HepG2 (cell line): ENCODE measurements around the gene MARK4. TPM values are rescaled to one million over a fixed set of nuclear protein-coding genes. Genes with fewer than 3 reads are reported as not detected.

Source experiments
- BHLHE40 ChIP-seq: IDR thresholded peaks from 2 replicates; pipeline ENCODE4 v1.6.1; 2011; ENCODE audit warnings: low read length, improper control_type of control experiment
- FOXO1 ChIP-seq: sonication (generic); formaldehyde crosslinking; IDR thresholded peaks from 2 replicates; pipeline ENCODE4 v1.4.0; 2020; ENCODE audit warnings: missing genetic modification reagents
- HNF1B ChIP-seq: sonication (generic); formaldehyde crosslinking; IDR thresholded peaks from 2 replicates; pipeline ENCODE4 v1.5.1; 2020; ENCODE audit warnings: mild to moderate bottlenecking, moderate library complexity, missing genetic modification reagents
- HNRNPL ChIP-seq: fragments of 200-400 bp; formaldehyde crosslinking; IDR thresholded peaks from 2 replicates; pipeline ENCODE4 v1.6.1; 2017; ENCODE audit warnings: mild to moderate bottlenecking, low read depth, low read length
- KDM5B ChIP-seq: sonication (generic); formaldehyde crosslinking; IDR thresholded peaks from 2 replicates; pipeline ENCODE4 v1.4.0; 2020; ENCODE audit warnings: missing genetic modification reagents, mild to moderate bottlenecking, borderline replicate concordance
- NAIF1 ChIP-seq: sonication (generic); formaldehyde crosslinking; IDR thresholded peaks from 2 replicates; pipeline ENCODE4 v1.5.0; 2020; ENCODE audit warnings: mild to moderate bottlenecking, missing genetic modification reagents, borderline replicate concordance
- PAXIP1 ChIP-seq: sonication (generic); formaldehyde crosslinking; conservative IDR thresholded peaks from 2 replicates; pipeline ENCODE4 v1.4.0; 2020; ENCODE audit warnings: mild to moderate bottlenecking, missing genetic modification reagents, moderate library complexity
- PHF5A ChIP-seq: IDR thresholded peaks from one replicate; pipeline ENCODE4 v1.6.1; 2018; ENCODE audit warnings: low read depth, missing genetic modification reagents; ENCODE audit not compliant: unreplicated experiment
- RERE ChIP-seq: IDR thresholded peaks from 2 replicates; pipeline ENCODE4 v1.6.1; 2016; ENCODE audit warnings: low read depth, missing genetic modification reagents, missing compliant biosample characterization
- RNF2 ChIP-seq: fragments of 450-650 bp; conservative IDR thresholded peaks from 2 replicates; pipeline ENCODE4 v1.6.1; 2016; ENCODE audit warnings: low read depth
- THAP11 ChIP-seq: IDR thresholded peaks from 2 replicates; pipeline ENCODE4 v1.6.1; 2016; ENCODE audit warnings: missing biosample characterization, missing genetic modification reagents
- UBTF ChIP-seq: sonication (generic); formaldehyde crosslinking; IDR thresholded peaks from 2 replicates; pipeline ENCODE4 v1.4.0; 2020; ENCODE audit warnings: mild to moderate bottlenecking, missing genetic modification reagents
- ZBTB33 ChIP-seq: sonication (generic); formaldehyde crosslinking; IDR thresholded peaks from 2 replicates; pipeline ENCODE4 v1.4.0; 2020; ENCODE audit warnings: missing genetic modification reagents
- ZNF570 ChIP-seq: sonication (generic); formaldehyde crosslinking; IDR thresholded peaks from 2 replicates; pipeline ENCODE4 v1.4.0; 2020; ENCODE audit warnings: mild to moderate bottlenecking, missing genetic modification reagents, borderline replicate concordance
- polyA plus RNA-seq, 8 experiments: library from polyadenylated mRNA; depleted of rRNA in 3 of 8; stranded (reverse) in 7 of 8; unstranded in 1 of 8; fragments of >200 nt; fragmentation: Illumina TruSeq in 4 of 8; extraction: Trizol in 4 of 8; gene quantifications; 2 replicates each; pipeline versions ENCODE4 v1.2.1 to v1.2.3, GENCODE V29; 2011 to 2016; ENCODE audit warnings: low read depth in 4 of 8, missing spikeins in 1 of 8, mixed read lengths in 1 of 8; ENCODE audit not compliant: insufficient read depth in 1 of 8
- total RNA-seq, 5 experiments: library from RNA; depleted of rRNA; stranded (reverse); fragments of >200 nt; fragmentation: Illumina TruSeq; extraction: Trizol; gene quantifications; 2 replicates each; pipeline ENCODE4 v1.2.3, GENCODE V29; 2016; ENCODE audit warnings: low read depth in 1 of 5

The MARK4 gene
- total and polyA plus RNA-seq, 2 of the 13 experiments (the other 11 are each of a cell fraction or from before 2014, with no cell fraction given) = 7.0 to 12.2 TPM

- TF ChIP-seq KDM5B (CRISPR knock-in tag) (no peak), UBTF (peak; percentile 36; the same call in 1 of the 2 replicates), HNRNPL (no peak), THAP11 (no peak), RERE (CRISPR knock-in tag) (no peak), FOXO1 (no peak), PHF5A (CRISPR knock-in tag) (no peak), HNF1B (CRISPR knock-in tag) (no peak), BHLHE40 (peak; percentile 50; the same call in 1 of the 2 replicates), PAXIP1 (CRISPR knock-in tag) (peak; percentile 51), RNF2 (no peak), NAIF1 (CRISPR knock-in tag) (no peak), ZBTB33 (CRISPR knock-in tag) (peak; percentile 82), ZNF570 (CRISPR knock-in tag) (no peak)
Measured at GRCh38 chr19:45279587-45280192, 28.6 kb downstream of the MARK4 start (continued).
